EL (cell line): Measurements from ENCODE around the gene DEPP1.

ENCODE experiments used
- DNase-seq: peaks from one replicate; pipeline ENCODE4 v3.0.0-alpha.2; 2016

DEPP1 gene

GRCh38 chr10:44931621-44932516, 46.7 kb downstream of the DEPP1 start:
- DNase-seq, result no peak

- no peak for DNase-seq
These were observed 47.5 kb downstream of the DEPP1 start for GRCh38 chr10:44930904-44931620.

GRCh38 chr10:44929356-44930255, 49.0 kb downstream of the DEPP1 start:
- DNase-seq, result no peak

DNA sequence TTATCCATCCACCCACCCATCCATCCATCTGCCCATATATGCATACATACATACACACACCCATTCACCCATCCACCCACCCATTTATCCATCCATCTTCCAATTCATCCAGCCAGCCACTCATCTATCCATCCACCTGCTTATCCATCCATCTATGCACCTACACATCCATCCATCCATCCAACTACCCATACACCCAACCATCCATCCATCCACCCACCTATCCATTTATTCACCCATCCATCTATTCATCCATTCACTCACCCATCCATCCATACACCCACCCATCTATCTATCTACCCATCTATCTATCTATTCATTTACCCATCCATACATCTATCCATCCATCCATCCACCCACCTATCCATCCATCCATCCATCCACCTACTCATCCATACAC, 50.1 kb downstream of the DEPP1 start:
- DNase-seq, result no peak

GRCh38 chr10:44927352-44927751, 51.3 kb downstream of the DEPP1 start:
- no peak for DNase-seq

DNA sequence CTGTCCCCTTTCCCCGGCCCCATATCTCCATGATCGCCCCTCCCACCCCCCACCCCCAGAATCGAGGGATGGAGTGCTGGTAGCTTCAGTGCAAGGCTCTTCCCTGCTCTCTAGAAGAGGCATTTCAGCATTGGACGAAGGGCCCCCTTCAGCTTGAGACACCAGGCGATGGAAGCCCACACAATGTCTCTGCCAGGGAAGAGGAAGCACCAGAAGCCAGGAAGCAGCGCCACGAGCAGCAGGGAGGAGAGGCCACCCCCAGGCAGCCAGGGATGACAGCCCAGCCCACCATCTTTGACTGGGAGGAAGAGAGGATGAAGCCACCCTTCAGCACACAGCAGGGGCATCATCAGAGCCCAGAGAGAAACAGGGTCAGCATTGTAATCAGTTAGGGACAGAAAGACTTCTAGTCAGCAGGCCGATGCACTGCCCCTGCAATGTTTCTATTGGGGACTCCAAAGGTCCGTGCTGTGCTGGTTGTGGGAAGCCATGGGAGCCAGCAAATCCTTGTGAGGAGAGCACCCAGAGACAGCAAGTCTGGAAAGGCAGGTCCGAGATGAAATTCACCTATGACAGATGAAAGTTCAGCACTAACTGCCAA, 51.8 kb downstream of the DEPP1 start:
- DNase-seq, result no peak
